Measurements from ENCODE around the gene BRSK2. TPM values are rescaled to one million over a fixed set of nuclear protein-coding genes. Genes with fewer than 3 reads are reported as not detected.

Gene BRSK2
- total RNA-seq, 1 donor from 2014 or later, result 0.75 TPM

DNA sequence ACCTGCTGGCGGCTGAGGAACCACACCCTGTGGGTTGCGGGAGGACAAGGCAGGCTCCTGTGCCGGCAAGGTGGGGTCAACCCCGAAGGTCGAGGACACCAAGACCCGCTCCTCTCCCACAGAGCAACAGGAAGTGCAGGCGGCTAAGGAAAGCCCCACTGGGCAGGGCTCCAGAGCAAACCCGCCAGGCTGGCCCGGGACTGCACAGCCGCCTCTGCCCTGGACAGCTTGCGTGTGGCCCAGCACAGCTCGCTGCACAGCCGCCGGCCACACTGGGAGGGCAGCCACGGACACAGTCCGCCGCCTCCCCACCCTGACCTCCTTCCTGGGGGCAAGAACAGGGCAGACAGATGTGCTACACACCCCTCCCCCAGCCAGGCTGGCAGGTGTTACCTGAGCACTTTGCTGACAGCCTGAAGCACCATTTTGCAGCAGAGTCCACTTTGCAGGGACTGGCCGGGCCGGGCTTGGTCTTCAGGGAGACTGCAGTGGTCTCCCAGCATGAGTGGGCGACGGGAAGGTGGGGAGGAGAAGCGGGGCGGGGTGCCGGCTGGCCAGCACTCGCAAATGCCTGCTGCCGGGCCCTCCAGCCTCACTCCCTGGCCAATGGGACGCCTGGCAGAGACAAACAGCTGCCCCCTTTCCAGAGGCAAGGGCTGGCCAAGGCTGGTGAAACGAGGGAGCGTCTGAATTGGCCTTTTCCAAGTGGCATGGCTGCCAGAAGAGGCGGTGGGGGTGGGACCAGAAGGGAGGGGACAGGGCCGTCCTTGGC lies 96.5 kb downstream of the BRSK2 start, which contains the start of gene MOB2:
TSS of gene MOB2 (minus strand) at position 726 of the 772 bp plus-strand sequence. CDS start at position 503, 223 bp downstream.
- Histone ChIP-seq H3K36me3 (ENCODE audit: control insufficient read depth, insufficient read depth, low read length) (no peaks in the 10 kb centered on the region), H3K27me3 (ENCODE audit: control insufficient read depth, insufficient read depth, low read length) (no peaks in the 10 kb centered on the region), H3K4me3 (ENCODE audit: low read depth, low read length) (no peak within 1 kb of the TSS)
- DNase-seq (ENCODE audit: low read depth), result peak; percentile 10
- TF ChIP-seq, protein P1, sequence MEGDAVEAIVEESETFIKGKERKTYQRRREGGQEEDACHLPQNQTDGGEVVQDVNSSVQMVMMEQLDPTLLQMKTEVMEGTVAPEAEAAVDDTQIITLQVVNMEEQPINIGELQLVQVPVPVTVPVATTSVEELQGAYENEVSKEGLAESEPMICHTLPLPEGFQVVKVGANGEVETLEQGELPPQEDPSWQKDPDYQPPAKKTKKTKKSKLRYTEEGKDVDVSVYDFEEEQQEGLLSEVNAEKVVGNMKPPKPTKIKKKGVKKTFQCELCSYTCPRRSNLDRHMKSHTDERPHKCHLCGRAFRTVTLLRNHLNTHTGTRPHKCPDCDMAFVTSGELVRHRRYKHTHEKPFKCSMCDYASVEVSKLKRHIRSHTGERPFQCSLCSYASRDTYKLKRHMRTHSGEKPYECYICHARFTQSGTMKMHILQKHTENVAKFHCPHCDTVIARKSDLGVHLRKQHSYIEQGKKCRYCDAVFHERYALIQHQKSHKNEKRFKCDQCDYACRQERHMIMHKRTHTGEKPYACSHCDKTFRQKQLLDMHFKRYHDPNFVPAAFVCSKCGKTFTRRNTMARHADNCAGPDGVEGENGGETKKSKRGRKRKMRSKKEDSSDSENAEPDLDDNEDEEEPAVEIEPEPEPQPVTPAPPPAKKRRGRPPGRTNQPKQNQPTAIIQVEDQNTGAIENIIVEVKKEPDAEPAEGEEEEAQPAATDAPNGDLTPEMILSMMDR (IDR thresholded peaks at IDR 0.05; ENCODE audit: insufficient read depth, low read length, poor library complexity, severe bottlenecking), result no peak

DNA sequence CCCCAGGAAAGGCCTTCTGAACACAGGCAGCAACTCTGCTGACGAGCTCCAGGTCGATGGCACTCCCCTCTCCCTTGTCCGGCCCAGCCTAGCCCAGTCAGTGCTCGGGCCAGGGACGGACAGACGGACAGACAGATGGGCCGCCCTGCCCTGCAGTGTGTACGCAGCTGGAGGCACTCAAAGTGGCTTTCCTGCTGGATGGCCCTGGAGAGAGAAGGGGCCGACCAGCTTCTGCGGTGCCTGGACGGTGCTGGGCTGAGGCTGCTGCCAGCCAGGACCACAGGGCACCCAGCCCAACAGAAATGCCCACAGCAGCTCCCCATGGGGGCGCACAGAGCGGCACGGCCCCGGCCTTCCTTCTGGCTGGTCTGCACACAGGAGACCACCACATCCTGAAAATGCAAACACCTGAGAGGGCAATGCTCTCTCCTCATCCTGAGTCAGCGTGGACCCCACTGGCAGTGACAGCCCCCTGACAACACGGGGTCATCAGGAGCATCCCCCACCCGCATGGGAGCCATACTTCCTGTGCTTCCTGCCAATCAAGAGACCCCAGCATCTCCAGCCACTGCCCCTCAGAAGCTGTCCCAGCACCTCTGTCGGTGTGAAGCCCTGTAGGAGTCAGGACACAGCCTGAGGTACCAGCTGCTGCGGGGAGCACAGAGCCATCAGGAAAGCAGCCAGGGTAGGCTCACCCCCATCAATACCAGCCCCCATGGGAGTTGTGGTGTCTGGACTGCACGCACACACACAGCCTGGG lies 97.5 kb downstream of the BRSK2 start:
- no peaks in the 10 kb centered on the region for H3K36me3 ChIP-seq (ENCODE audit: control insufficient read depth, insufficient read depth, low read length)
- no peak overlapping the region for H3K4me3 ChIP-seq (ENCODE audit: low read depth, low read length)
- H3K27me3 ChIP-seq (ENCODE audit: control insufficient read depth, insufficient read depth, low read length), result no peaks in the 10 kb centered on the region
- TF ChIP-seq, protein P1 (IDR thresholded peaks at IDR 0.05; ENCODE audit: insufficient read depth, low read length, poor library complexity, severe bottlenecking), result no peak
- DNase-seq (ENCODE audit: low read depth), result no peak

DNA sequence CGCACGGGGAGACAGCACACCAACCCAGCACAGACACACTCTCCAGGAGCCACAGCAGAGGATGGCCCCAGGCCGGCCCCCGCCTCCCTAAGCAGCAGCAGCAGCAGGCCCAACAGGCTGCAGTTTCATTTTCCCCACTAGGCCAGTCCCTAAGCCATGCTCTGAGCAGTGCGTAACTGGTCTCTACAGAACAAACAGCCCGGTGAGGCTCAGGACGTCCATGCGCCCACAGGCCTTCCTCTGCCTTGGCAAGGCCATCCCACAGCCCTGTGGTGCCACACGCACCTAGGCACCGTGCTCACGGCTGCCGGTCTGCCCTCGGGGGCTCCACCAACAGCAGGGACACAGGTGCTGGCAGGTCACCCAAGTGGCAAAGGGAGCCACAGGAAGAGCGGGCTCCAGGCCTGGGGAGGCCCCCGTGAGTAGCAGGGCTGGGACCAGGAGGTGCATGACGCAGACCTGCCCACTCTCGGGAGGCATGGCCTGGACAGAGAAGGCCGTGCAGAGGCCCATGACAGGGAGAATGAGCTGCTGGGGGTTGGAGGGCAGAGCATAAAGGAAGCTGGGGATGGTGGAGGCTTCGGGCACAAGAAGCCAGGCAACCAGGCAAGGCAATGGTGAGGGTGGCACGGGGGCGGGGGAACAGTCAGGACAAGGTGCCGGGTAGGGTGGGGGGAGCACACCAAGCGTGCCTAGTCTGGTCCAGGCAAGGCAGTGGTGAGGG lies 98.3 kb downstream of the BRSK2 start:
- no peak overlapping the region for H3K4me3 ChIP-seq (ENCODE audit: low read depth, low read length)
- H3K36me3 ChIP-seq (ENCODE audit: control insufficient read depth, insufficient read depth, low read length), result no peaks in the 10 kb centered on the region
- TF ChIP-seq, protein P1 (IDR thresholded peaks at IDR 0.05; ENCODE audit: insufficient read depth, low read length, poor library complexity, severe bottlenecking), result no peak
- no peak for DNase-seq (ENCODE audit: low read depth)
- no peaks in the 10 kb centered on the region for H3K27me3 ChIP-seq (ENCODE audit: control insufficient read depth, insufficient read depth, low read length)

DNA sequence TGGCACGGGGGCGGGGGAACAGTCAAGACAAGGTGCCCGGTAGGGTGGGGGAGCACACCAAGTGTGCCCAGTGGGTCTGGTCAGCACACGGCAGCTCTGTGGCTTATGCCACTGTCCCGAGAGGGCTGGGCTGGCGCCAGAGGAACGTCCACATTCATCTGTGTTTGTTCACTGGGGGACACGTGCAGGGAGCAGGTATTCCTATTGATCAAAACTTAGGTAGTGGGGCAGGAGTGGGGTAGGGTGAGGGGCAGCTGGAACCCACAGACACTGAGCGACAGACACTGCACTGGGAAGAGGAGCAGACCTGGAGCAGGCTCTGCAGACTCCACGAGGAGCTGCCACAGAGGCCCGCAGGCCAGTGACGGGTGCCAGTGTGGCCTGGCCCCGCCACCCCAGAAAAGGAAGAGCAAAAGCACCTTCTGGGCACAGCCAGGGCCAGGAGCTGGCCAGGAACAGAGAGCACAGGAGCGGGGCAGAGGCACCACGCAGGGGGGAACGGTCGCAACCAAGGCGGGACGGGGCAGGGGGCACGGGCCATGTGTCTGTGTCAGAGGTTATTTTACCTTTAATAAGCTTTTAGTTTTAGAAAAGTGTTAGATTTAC lies 98.9 kb downstream of the BRSK2 start:
- H3K27me3 ChIP-seq (ENCODE audit: control insufficient read depth, insufficient read depth, low read length), result no peaks in the 10 kb centered on the region
- TF ChIP-seq, protein P1 (IDR thresholded peaks at IDR 0.05; ENCODE audit: insufficient read depth, low read length, poor library complexity, severe bottlenecking), result no peak
- H3K36me3 ChIP-seq (ENCODE audit: control insufficient read depth, insufficient read depth, low read length), result no peaks in the 10 kb centered on the region
- DNase-seq (ENCODE audit: low read depth), result no peak
- H3K4me3 ChIP-seq (ENCODE audit: low read depth, low read length), result no peak overlapping the region

DNA sequence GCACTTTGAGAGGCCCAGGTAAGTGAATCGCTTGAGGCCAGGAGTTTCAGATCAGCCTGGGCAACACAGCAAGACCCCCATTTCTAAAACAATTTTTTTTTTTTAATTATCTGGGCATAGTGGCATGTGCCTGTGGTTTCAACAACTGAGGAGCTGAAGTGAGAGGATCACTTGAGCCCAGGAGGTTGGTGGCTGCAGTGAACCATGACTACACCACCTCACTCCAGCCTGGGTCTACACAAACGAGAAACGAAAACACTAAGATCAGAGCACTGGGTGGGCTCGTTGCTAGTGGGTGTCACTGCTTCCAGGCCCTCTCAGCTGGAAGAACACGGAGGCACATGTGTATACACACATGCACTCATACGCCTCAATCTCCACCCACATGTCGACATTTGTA lies 100.9 kb downstream of the BRSK2 start:
- Histone ChIP-seq H3K4me3 (ENCODE audit: low read depth, low read length) (no peak overlapping the region), H3K36me3 (ENCODE audit: control insufficient read depth, insufficient read depth, low read length) (no peaks in the 10 kb centered on the region), H3K27me3 (ENCODE audit: control insufficient read depth, insufficient read depth, low read length) (no peaks in the 10 kb centered on the region)
- DNase-seq (ENCODE audit: low read depth), result no peak
- TF ChIP-seq, protein P1 (IDR thresholded peaks at IDR 0.05; ENCODE audit: insufficient read depth, low read length, poor library complexity, severe bottlenecking), result no peak
